HG03103 (cell line): ENCODE data around the gene NAT10.

Experiments used
- ATAC-seq: cut with Tn5 transposase; IDR thresholded peaks from one replicate; pipeline ENCODE4 v1.9.1; 2021; ENCODE audit warnings: low read depth; ENCODE audit not compliant: unreplicated experiment

NAT10 gene

GRCh38 chr11:34147581-34147980, 42.2 kb downstream of the NAT10 start:
- no peak for ATAC-seq

DNA sequence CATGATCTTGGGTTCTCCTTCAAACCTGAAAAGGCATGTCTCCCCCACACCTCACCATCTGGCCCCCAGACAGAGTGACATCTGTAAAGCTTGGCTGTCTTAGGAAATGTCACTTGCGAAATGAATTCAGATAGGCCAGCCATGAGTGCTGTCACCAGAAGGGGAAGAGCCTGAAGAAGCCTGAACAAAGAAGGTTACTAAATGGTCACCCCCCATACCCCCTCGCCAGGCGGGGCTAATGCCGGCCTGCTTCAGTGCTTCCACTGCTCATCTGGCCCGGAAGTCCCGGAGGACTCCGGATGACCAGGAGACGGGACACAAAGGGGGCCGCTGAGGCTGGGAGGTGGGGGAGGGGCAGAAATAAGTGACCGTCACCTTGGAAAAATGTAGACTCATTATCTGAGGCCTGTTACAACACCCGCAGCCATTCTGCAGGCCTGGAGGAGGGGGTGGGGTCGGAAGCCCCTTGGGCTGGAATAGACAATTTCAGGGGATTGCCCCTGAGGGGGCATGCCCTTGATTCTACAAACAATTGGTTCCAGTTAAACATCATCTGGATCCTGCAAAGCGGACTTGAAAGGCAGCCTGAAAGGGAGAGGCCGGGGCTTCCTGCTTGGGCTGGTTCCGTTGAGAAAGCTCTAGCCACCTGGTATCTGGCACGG, 43.2 kb downstream of the NAT10 start:
- ATAC-seq = no peak

- ATAC-seq = no peak
Observed at GRCh38 chr11:34149274-34149673, 43.8 kb downstream of the NAT10 start.

DNA sequence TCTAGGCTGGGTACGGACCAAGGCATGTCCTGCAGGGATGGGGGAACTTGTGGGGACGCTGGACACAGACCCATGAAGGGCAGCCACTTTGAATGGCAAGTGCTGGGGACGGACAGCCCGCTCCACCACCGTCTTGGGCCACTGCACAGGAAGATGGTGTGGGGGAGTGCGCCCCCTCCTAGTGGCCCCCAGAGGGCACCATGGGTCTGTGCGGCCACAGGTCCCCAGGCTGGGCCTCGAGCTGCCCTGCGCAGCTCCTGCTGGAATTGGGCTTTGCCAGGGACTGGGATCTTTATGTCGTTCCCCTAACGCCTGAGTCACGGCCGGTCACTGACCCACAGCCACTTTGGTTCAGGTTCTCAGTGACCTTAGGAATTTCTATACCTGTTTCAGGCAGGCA, 44.4 kb downstream of the NAT10 start:
- no peak for ATAC-seq

DNA sequence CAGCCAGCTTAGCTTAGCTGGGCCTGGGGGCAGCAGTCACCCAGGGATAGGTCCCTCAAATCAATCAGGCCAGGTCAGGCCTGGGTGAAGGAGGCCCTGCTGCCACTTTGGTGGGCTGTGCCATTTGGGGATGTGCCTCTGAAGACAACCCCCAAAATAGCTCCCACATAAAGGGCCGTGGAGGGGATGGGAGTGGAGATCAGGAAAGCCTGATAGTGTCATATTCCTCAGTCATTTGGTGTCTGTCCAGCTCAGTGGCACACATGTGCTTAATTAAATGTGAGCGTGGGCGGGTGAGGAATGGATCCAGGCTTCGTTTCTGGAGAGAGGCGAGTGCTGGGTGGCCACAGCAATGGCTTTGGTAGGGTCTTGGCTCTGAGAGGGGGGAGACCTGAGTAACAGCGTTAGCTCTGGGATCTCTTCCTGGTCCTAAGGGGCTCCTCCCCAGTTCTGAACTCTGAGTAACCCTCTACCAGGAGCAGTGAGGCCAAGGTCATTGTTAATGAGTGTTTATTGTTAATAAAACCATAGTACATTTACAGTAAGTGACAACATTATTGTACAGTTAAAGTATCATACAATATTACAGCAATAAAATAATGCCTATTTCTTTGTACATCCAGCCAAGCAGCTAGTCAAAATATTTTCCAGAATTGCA, 45.2 kb downstream of the NAT10 start:
- ATAC-seq = no peak

DNA sequence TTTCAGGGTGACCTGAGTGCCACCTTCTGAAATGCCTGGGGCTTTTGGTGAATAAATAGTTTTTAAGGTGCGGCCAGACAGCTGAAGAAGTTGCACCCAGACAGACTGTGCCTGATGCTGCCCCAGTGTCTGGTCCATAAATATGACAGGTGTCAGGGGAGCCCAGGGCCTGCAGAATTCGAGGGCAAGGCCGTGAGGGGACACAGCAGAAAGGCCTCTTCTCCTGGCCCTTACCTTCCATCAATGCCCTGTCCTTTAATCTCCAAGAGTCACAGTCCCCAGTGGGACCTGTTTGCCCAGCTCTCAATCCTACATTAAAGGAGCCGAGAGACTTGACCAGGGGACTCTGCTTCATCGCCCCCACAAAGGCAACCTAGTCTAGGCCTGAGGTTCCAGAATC, 45.7 kb downstream of the NAT10 start:
- ATAC-seq = no peak

DNA sequence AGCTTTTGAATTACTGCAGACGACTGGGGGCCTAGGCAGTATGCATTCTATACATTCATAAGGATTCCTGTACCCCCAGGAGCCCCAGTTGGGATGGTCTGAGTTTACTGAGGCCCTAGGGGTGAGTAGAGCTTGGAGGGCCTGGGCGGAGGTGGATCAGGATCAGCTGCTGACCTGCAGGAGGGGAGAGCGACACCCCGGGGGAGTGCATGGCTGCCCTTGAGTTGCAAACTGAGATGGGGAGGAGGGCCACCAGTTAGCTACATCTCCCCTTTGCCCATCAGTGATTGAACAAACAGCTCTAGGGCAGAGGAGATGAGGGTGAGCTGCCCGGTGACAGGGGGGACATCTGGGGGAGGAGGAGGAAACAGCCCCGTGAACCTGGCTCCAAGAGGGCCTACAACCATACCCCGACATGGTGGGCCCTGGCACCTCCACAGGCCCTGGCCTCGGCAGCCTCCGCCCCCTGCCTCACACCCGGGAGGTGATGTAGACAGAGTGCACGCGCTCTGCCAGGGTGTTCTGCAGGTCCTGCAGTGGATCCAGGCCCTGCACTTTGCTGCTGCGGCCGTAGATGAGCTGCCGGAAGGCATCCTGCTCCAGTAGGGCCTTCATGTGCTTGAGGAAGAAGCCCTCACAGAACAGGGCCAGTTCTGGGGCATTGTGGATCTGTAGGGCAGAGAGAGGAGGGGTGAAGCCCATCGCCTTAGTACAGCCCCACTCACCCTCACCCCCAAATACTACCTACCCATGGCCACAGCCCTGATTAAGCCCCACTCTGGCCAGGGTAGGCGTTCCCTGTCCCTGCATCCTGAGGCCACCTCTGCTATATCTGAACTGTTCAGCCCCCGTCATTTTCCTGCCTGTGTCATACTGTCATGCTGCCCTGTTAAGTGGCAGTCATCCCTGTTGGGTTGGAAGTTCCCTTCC, 46.8 kb downstream of the NAT10 start:
- ATAC-seq = no peak

- peak; percentile 64 for ATAC-seq
Observed at GRCh38 chr11:34154059-34154875, 48.8 kb downstream of the NAT10 start.

DNA sequence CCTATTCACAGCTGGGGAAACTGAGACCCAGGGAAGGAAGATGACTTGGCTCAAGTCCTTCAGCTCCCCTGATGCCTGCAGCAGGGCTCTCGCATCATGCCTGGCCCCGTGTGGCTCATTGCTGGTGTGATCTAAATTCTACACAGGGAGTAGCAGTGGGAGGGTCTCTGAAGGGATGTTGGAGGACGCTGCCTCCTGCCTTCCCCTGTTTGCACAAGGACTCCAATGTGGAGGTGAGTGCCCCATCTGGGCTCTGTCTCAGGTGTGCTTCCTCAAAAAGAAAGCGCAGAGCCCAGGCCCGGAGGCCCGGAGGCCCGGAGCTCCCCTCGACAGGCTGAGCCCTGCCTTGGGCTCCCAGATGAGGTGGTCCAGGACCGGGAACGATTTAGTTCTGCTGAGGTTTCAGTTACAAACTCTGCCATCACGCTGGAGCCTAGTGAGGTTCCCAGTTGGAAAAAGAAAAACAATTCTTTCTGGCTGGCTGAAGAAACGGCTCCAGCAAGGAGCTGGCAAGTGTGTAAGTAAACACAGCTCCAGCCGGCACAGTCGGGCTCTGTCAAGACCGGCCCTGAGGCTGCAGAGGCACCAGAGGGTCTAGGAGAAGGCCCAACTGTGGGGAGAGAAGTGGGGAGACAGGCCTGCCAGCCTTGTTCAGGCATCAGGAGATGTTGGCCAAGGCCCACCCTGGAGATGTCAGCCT, 49.8 kb downstream of the NAT10 start:
- ATAC-seq = no peak

DNA sequence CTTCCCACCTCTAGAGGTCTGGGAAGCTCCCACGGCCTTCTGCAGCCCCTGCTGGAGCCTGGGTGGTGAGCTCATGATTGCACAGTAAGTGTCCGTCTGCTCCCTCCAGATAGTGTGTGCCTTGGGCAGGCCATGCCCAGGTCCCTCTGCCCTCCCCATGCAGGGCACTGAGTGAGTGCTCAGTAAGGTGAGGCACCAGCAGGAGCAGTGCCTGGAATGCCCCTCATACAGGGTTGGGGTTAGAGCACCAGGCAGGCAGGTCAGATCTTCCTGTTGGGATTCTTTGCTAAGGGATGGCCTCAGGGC, 50.3 kb downstream of the NAT10 start:
- no peak for ATAC-seq

- ATAC-seq = no peak
Observed at GRCh38 chr11:34157163-34157562, 51.7 kb downstream of the NAT10 start.

DNA sequence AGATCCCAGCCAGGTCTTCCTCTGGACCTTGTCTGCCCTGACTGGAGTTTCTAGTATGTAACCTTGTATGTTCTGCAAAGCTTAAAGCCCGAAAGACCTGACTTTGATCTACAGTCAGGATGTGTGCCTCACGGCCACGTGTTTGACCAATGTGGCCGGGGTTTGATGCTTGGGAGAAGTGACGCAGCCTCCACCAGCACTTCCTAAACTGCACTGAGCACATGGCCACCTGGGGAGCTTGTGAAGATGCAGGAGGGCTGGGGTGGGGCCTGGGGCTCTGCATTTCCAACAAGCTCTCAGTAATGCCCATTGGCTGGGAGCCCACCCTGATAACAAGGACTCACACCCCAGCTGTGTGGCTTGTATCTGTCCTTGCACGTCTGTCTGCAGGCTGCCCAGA, 53.2 kb downstream of the NAT10 start:
- ATAC-seq = no peak

DNA sequence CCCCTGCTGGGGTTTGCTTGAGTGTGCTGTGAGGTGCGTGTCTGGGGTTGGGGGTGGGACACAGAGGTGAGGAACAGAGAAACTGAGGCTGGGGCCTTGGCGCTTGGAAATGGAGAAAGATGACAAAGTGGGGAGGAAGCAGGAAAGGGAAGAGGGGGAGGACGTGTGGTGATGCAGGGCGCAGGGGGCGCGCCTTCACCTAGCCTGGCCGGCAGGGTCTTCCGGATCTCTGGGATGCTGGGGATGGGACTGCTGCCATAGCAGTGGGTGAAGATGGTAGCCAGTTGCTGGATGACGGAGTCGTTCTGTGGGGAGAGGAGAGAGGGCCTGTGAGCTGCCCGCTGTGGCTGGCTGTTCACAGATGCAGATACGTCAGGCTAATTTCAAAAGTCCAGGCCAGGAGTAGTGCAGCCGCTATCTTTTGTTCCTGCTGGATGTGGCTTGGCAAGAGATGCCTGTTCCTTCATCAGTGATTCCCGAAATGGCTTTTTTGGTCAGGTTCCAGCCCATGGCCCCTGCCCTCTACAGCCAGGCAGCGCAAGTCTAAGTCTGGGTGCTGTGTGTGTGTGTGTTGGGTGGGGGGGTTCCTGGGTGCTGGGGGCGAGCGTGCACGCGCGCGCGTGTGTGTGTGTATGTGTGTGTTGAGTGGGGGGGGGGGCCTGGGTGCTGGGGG, 54.8 kb downstream of the NAT10 start:
- no peak for ATAC-seq

GRCh38 chr11:34160791-34161190, 55.4 kb downstream of the NAT10 start:
- no peak for ATAC-seq

DNA sequence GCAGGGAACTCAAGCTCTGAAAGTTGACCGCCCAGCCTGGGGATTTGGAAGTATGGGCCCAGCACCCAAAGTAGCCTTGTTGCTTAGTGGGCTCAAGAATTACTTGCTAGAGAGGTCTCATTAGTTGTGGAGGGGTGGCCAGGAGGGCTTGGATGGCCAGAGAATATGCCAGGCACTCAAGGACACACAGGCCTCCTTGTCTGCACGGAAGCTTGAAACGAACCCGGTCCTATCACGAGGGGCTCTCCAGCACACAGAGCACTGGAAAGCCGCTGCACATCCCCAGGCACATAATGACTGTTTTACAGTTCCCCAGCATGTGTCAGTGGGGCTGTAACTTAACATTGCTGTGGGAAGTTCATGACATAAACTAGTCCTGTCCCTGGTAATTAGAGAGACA, 55.9 kb downstream of the NAT10 start:
- ATAC-seq = no peak

- ATAC-seq = no peak
Observed at GRCh38 chr11:34161812-34162492, 56.5 kb downstream of the NAT10 start.

DNA sequence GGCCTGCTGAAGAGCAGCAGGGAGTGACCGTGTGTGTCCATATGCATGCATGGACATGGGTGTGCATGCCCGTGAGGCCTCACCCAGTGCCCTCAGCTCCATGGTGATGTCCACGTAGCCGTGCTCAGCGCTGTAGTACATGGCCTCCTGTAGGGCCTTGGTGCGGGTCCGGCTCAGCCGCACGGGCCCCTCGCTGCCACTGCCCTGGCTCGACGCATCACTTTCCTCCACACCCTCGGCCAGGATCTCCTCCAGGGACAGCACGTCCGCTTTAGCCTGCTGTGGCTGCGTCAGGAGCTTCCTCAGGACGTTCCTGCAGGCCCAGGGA, 57.0 kb downstream of the NAT10 start:
- ATAC-seq = no peak

DNA sequence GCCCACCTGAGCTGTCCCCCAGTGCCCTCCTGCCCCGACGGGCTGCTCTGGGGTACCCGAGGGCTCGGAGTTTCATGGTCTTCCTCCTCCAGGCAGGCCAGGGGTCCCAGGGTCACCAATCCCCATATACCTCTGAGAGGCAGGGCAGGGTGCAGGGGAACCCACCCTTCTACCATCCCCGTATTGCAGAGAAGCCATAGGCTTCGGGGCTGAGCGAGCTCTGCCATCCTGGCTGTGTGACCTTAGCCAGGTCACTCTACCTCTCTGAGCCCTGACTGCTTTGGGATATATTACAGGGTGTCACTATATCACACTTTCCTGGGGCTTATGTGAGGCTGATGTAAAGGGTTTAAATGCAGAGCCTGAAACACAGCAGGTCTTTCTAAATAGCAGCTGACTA, 57.4 kb downstream of the NAT10 start:
- ATAC-seq = no peak

- no peak for ATAC-seq
Observed at GRCh38 chr11:34165121-34165520, 59.7 kb downstream of the NAT10 start.
